AG09319 (cell line): Measurements from ENCODE around the gene PHYHIPL.

ENCODE experiments used
- DNase-seq: peaks from one replicate; pipeline ENCODE4 v3.0.0-alpha.2; 2010; ENCODE audit warnings: low read depth; ENCODE audit errors: extremely low read depth
- CTCF ChIP-seq: IDR thresholded peaks from 2 replicates; pipeline ENCODE4 v1.5.1; 2011; ENCODE audit warnings: low read depth, mild to moderate bottlenecking, inconsistent platforms, low read length, moderate library complexity

PHYHIPL gene

GRCh38 chr10:59255463-59255862 is 79.0 kb downstream of the PHYHIPL start:
- DNase-seq: no peak
- no peak for TF ChIP-seq CTCF

- no peak for DNase-seq
Measured at GRCh38 chr10:59257224-59257623, 80.8 kb downstream of the PHYHIPL start.

GRCh38 chr10:59258890-59259289 is 82.4 kb downstream of the PHYHIPL start:
- DNase-seq: no peak
- no peak for TF ChIP-seq CTCF

More at GRCh38 chr10:59257224-59257623, 80.8 kb downstream of the PHYHIPL start:
- no peak for TF ChIP-seq CTCF

- DNase-seq: no peak
- TF ChIP-seq CTCF: no peak
Measured at GRCh38 chr10:59265141-59265540, 88.7 kb downstream of the PHYHIPL start.

- TF ChIP-seq CTCF: no peak
- no peak for DNase-seq
Measured at GRCh38 chr10:59266321-59266720, 89.9 kb downstream of the PHYHIPL start.

GRCh38 chr10:59268460-59268859 is 92.0 kb downstream of the PHYHIPL start:
- TF ChIP-seq CTCF: no peak
- DNase-seq: no peak

GRCh38 chr10:59269651-59270050 is 93.2 kb downstream of the PHYHIPL start:
- no peak for DNase-seq
- no peak for TF ChIP-seq CTCF
